IPS-NIHi7 (cell line): ENCODE data around the gene MED13.
"Not testable (repeated sequence)": the region's sequence is repeated elsewhere in the genome, so short reads cannot be mapped to it uniquely, and the experiment has no call there.

Experiments
- DNase-seq: peaks from one replicate; pipeline ENCODE4 v3.0.0; 2012; ENCODE audit warnings: mixed read lengths; ENCODE audit errors: extremely low spot score

The MED13 gene

DNA sequence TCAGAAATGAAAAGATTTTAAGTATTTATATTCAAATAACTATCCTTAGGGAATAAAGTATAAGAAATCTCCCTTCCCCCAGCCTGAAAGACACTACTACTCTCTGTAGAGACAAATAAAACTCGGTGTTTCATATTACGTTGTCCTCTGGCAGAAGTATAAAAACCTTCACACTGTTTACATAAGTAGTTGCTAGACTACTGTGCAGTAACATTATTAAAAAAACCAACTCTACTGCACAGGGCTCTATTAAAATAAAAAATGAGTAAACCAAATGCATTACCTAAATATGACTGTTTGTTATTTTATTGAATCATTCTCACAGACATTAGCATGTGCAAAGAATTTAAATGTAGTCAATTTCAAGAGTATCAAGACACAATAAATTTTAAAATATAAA, 67.4 kb downstream of the MED13 start:
- DNase-seq = no peak

DNA sequence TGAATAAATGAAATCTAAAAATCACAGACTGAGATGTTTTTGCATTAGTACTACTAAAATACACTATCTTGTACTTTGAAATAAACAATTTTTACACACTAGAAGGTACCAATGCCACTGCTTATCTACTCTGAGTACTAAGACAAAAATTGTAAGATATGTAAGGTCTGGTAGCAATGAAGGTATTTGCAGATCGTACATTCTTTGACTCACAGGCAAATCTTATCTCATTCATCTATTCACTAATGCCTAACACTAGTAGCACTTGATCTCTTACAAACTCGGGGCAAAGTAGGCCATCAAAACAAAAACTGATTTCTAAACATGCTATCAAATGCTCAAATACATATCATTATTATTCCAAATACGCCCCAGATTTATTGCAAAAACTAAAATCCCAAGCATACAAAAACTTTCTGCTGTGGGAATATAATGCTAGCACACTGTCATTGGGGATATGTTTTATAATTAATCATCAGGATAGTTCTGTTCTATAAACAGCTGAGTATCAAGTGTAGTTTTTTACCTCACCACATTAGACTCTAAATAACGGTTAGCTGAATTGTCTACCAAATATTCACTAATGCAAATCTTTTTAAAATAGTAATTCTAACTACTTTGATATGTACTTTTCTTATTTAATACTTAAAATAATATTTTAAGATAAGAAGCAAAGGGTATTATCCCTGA, 68.0 kb downstream of the MED13 start:
- no peak for DNase-seq

DNA sequence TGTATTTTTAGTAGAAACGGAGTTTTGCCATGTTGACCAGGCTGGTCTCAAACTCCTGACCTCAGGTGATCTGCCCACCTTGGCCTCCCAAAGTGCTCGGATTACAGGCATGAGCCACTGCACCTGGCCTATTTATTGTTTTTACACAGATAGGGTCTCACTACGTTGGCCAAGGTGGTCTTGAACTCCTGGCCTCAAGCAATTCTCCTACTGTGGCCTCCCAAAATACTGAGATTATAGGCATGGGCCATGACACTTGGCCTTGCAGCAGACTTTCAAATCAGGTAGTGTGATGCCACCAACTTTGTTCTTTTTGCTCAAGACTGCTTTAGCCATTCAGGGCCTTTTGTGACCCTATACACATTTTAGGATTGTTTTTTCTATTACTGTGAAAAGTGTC, 75.6 kb downstream of the MED13 start:
- DNase-seq = no peak

DNA sequence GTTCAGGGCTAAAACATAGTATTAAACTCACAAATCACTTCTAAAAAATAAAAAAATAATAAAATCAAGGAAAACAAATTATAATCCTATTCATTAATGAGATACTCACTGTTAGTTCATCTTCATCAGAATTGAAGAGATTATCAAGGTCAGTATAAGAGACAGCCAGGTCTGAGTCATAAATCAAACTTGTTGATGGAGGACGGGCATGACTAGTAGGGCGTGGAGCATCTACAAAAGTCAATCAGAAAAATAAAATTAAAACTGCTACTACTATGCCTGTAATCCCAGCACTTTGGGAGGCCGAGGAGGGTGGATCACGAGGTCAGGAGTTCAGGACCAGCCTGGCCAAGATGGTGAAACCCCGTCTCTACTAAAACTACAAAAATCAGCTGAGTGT, 78.2 kb downstream of the MED13 start:
- DNase-seq = no peak

DNA sequence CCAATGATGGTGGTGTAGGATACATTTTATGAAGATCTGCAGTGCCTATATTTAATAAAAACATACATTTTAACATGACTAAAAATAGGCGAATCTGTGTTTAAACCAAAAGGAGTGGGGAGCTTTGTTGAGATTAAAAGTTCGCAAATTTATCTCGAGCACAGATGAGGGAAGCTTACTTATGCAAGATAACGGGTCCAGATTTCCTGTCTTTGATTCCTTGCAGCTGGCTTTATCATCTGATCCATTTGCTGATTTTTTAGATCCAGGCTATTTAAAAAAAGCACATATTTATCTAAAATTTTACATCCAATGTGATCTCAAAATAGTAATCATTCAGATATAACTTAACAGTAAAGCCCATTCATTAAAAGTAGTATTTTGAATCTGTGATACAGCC, 80.3 kb downstream of the MED13 start:
- no peak for DNase-seq

DNA sequence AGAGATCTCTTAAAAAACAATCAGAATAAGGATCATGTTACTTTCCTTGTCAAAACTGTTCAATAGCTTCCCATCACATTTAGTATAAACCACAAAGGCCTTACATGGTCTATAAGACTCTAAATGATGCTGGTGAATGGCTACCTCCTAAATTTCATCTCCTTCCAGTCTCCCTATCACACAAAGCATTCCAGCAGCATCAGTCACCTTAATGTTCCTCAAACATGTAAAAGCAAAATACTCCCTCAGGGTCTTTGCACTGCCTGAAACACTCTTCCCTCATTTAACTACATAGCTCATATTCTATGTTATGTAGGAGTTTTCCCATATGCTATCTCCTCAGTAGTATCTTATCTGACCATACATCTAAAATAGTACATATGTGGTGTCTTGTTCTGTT, 83.8 kb downstream of the MED13 start:
- no peak for DNase-seq

DNA sequence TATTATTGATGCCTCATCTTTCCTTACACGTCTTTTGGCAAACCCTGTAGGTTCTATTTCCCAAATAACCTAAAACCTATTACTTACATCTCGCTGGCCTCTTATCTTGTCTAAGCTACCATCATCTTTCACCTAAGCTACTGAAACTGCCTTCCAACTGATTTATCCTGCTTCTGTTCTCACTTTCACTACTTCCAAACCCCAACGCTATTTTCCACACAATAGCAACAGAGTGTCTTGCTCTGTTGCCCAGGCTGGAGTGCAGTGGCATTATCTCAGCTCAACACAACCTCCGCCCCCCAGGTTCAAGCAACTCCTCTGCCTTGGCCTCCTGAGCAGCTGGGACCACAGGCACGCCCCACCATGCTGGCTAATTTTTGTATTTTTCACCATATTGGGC, 84.5 kb downstream of the MED13 start:
- no peak for DNase-seq

DNA sequence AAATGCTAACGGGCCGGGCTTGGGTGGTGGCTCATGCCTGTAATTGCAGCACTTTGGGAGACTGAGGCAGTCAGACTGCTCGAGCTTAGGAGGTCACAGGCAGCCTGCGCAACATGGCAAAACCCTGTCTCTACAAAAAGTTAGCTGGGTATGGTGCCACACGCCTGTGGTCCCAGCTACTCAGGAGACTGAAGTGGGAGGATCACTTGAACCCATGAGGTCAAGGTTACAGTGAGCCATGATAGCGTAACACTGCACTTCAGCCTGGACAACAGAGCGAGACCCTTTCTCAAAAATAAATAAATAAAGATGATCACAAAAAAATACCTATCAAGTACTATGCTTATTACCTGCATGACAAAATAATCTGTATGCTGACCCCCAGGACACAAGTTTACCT, 91.0 kb downstream of the MED13 start:
- DNase-seq = no peak

DNA sequence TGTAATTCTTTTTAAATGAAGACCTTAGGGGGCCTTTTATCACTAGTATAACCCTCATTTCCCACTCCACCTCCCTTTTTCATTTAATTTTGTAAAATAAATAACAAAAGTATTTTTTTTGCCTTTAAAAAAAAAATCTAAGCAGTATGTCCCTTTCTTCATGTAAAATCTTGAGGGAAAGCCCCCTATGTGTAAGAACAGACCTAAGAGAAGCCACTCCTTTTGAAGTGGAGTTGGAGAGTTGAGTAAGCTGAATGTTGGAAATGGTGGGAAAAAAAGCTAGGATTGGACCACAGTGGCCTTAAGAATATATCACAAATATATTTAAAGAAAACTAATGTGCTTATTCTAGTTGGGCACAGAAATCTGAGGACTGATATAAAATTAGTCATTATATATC, 92.8 kb downstream of the MED13 start:
- DNase-seq = no peak

DNA sequence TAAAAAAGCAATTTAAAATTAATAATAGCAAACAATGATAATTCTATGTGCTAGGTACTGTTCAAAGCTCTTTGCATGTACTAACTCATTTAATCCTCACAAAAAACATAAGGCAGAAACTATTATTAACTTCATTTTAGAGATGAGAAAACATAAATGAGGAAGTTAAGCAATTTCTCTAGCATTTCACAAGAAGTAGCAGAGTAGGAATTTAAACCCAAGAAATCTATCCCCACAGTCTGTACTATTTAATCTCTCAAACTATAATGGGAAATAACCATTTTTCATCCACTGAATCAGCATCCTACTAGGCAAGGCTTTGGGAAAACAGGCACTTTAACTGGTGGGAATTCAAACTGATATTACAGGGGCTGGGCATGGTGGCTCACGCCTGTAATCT, 95.0 kb downstream of the MED13 start:
- no peak for DNase-seq

DNA sequence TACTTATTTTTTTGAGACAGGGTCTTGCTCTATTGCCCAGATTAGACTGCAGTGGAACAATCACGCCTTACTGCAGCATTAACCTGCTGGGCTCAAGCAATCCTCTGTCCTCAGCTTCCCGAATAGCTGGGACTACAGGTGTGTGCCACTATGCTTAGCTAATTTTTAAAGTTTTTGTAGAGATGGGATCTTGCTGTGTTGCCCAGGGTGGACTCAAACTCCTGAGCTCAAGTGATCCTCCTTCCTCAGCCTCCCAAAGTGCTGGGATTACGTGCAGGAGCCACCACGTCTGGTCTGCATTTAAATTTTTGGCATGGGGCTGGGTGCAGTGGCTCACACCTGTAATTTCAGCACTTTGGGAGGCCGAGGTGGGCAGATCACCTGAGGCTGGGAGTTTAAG, 96.3 kb downstream of the MED13 start:
- no peak for DNase-seq

DNA sequence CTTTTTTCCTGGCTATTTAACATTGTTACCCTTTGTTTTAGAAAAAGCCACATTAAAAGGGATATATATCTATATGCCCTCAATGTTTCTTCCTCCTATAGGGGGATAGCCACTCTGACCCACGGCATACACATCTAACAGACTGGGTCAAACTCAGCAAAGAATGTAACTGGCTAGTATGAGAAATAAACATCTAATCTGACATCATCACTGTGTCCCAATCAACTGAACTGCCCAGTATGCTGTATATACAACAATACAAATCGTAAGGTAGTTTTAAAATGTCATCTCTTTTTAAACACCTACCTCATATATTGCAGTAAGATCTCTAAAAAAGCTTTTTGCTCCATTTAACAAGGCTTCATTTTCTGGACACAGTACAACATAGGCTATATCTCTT, 97.3 kb downstream of the MED13 start:
- DNase-seq = no peak

DNA sequence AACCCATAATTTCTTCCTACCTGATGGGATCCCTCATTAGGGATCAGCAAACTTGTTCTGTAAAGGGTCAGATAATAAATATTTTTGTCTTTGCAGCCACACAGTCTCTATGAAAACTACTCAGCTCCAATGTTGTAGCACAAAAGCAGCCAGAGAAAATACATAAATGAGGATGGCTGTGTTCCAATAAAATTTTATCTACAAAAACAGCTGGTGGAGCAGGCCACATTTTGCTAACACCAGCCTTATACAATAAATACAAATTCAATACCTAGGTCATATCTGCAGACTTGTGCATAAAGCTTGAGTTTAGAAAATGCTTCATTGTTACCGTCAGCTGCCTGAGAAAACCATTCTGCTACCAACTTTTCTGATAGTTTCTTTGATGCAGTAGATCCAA, 98.9 kb downstream of the MED13 start:
- DNase-seq = no peak

DNA sequence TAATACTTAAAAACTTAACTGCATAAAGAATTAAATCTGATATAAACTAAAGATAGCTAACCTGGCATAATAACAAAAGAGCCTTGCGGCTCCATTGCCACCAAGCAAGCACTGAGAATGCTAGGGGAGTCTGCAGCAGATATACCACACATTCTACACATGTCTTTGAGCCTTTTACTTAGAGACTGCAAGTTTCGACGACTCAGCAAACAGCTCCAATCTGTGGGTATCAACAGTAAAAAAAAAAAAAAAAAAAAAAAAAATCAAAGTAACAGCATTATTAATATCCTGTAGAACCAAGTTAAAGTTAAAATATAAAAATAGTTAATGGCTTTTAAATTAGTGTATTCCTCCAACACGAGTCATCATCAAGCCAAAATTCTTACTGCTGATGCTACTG, 109.5 kb downstream of the MED13 start:
- no peak for DNase-seq

DNA sequence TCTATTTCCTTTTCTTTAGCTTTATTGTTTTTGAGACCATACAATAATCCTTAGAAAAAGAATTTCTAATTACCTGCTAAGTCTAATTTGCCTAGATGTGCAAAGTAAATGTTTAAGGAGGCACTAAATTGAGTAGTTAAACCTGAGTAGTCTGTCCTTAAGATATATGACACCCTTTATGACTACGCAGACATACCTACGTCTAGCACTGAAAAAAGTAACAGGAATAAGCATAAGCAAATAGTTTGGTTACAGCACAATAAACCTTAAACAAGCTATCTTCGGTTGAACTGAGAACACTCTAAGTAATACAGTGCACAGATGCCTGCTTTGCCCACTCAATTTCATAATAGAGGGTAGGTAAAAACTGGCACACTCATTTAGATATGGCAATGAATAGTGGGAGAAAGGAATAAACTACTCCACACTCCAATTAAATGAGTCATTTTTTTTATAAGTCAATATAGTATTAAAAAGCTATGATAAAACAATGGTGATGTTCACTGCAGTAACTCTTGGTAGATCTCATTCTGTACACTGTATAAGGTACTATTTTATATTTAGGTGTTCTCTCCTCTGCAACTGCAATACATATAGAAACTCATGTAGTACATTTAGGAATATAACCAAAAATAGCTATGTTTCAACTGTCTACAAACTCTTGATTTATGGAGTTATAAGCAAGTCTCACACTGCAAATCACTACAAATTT, 117.6 kb downstream of the MED13 start:
- no peak for DNase-seq

DNA sequence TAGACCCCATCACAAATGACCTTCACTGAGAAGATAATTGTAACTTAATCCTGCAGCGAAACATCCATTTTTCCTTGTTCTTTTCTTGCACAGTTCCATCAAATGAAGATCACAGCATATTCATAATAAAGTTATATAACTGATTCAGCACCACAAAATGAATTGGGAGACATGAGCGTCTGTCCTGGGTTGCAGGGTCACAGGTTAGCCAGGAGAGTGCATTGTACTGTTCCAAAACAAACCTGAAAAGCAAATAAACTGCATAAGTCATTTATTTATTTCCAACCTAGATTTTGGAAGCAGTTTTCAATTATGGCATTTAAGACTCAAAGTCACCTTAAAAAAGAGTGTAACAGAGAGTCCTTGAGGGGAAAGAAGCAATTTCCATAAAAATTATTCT, 118.7 kb downstream of the MED13 start:
- no peak for DNase-seq

DNA sequence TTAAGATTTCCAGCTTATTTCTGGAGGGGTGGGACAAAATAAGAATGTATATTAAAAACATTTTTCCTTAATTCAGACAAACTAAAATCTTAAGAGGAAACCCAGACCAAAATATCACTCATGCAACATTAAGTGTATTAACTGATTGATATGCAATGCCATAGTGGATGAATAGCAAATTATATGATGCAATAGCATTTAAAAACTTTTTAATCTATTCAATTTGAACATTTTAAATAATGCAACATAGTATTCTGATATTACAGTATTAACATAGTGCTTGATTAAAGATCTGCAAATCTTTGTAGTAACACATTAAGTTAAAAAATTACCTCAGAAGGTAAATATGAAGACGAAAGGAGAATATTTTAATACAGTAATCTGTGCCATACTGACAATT, 122.0 kb downstream of the MED13 start:
- DNase-seq = no peak

DNA sequence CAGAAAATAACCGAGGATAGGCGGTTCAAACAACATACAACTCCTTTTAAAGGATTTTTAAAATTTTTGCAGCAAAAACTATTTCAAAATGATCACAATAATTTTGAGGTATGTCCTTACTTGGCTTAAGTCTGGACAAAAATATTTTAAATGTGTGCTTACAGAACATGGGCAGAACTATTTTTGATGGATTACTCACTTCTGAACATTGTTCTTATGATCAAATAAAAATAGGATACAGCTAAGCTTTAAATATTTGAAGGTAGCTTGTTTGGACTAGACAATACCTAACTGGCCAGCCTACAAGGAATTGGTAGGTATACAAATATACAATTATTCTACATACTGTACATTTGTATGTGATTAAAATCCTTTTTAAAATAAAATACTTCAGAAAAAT, 123.0 kb downstream of the MED13 start:
- no peak for DNase-seq

DNA sequence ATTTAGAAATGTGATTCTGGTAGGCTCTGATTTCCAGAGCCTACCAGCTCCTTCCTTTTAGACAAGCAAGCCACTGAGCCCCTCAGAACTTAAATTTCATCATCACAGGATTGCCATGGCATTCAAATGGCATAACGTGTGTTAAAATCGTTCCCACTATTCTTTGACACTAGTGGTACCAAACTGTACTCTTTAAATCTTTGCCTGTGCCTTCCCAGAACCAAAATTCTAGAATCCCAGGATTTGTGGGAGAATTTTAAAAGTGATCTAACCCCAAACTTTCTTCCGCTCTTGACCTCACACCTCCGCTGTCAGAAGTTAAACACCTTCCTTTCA, 137.0 kb downstream of the MED13 start:
- no peak for DNase-seq

DNA sequence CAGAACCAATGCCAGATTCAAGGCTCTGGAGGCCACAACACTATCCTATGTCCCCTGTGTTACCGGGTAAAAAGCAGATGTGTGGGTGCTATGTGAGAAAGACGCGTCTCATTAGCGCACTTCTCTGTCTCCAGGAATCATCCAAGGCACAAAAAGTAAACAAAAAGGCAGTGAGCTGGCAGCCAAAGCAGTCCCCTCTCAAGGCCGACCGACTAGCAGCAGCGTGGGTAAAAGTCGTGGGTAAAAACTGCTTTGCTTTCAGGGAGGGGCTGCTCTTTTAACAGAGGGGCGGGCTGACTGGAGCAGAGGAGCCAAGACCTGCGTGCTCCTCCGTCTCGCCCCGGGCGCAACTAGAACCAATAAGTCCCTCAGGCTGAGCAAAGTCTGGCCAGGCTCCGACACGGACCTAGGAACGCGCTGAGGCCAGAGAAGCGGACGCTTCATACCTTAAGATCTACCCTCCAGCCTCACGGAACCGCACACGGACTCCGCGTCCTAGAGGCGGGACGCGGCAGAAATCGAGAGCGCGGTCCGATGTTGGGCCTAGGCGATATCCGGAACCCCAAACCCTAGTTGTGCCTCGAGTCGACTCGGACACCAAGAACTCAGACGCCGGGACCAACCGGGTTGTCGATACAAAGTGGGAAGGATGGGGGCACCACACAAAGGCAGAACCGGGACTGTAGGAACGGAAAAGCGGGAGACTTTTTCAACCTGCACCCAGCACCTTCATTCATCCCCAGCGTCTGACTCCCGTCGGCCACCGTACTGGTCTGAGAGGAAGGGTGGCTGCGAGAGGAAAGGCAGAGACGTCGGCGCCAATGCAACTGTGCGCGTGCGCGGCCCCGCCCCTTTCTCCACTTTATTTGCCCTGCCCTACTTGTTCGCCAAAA, 137.6 kb downstream of the MED13 start, which contains the start of gene INTS2:
Gene INTS2, minus strand, starts transcription at position 775 of the 893 bp plus-strand sequence. CDS start 1,338 bp downstream, outside the sequence.
- peak; percentile 98 for DNase-seq

DNA sequence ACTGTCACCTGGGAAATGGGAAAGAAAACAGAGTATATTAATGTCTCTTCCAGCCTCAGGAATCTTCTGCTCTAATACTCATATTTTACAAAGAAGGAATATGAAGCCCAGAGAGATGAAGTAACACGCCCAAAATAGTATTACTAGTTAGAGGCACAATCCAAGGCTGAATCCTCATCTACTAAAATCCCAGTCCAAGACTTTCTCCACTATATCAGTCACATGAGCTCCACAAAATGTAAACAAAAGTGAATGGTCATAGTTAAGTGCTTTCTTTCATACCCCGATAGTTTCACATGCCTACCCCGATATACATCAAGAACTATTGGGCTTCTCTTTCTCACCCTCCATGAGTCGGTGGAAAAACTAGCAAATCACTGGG, 138.3 kb downstream of the MED13 start:
- DNase-seq = no peak

DNA sequence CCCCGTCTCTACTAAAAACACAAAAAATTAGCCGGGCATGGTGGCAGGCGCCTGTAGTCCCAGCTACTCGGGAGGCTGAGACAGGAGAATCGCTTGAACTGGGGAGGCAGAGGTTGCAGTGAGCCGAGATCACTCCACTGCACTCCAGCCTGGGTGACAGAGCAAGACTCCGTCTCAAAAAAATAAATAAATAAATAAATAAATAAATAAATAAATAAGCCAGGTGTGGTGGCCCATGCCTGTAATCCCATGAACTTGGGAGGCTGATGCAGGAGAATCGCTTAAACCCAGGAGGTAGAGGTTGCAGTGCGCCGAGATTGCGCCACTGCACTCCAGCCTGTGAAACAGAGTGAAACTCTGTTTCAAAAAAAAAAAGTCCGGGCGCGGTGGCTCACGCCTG, 149.9 kb downstream of the MED13 start:
- not testable (repeated sequence) for DNase-seq
